ENCODE results near the gene DDX27. TPM values are rescaled to one million over a fixed set of nuclear protein-coding genes. Genes with fewer than 3 reads are reported as not detected.
A peak's percentile ranks its signal among the peaks of the same experiment; 100 is the strongest.

Gene DDX27
- total RNA-seq, 2 experiments from 2014 or later = 116 to 126 TPM

- Histone ChIP-seq H3K27ac (ENCODE audit: low read depth in 1 of 2, low read length in 2 of 2) (no peak overlapping the region), H3K9me3 (ENCODE audit: control insufficient read depth in 1 of 2, insufficient read depth in 1 of 2, low read length in 2 of 2) (no peaks in the 10 kb centered on the region), H3K4me3 (ENCODE audit: low read length) (no peak overlapping the region), H3K27me3 (ENCODE audit: control insufficient read depth in 1 of 2, insufficient read depth in 2 of 2, low read length in 2 of 2) (no peaks in the 10 kb centered on the region), H3K36me3 (ENCODE audit: insufficient read depth, low read length) (peaks cover 94% of the 10 kb centered on the region), H3K4me1 (ENCODE audit: insufficient read depth, low read length) (peaks cover 5% of the 10 kb centered on the region)
- H3K36me3 Mint-ChIP-seq (ENCODE audit: low read depth) = peaks cover 94% of the 10 kb centered on the region
- POLR2A ChIA-PET = interaction anchor here (0.9 kb wide), 1 partner anchor 18 kb away, joined by 3 read pairs; no protein-coding TSS in a partner anchor
- intact Hi-C loops (cut with DNase I, micrococcal nuclease) = no loop called here
- peaks cover 13% of the 10 kb centered on the region for H3K4me1 Mint-ChIP-seq (ENCODE audit: low read depth)
- DNase-seq = no peak
- no peaks in the 10 kb centered on the region for H3K9me3 Mint-ChIP-seq
- no peak overlapping the region for H3K4me3 Mint-ChIP-seq
- no peaks in the 10 kb centered on the region for H3K27me3 Mint-ChIP-seq
- no peak for ATAC-seq (ENCODE audit: poor library complexity)
- TF ChIP-seq CTCF (IDR thresholded peaks at IDR 0.05) = no peak
- CTCF ChIA-PET = no interaction called here
- no peak overlapping the region for H3K27ac Mint-ChIP-seq
Observed at GRCh38 chr20:49261173-49261572, 42.0 kb downstream of the DDX27 start.

- peaks cover 12% of the 10 kb centered on the region for H3K4me1 ChIP-seq (ENCODE audit: insufficient read depth, low read length)
- no peak overlapping the region for H3K27ac ChIP-seq (ENCODE audit: low read depth in 1 of 2, low read length in 2 of 2)
- POLR2A ChIA-PET = interaction anchor here (0.6 to 1.0 kb wide), 2 partner anchors 15 to 35 kb away, joined by 3 to 5 read pairs; partner anchors contain the start of gene ZNFX1
- Mint-ChIP-seq H3K36me3 (ENCODE audit: low read depth) (peaks cover 92% of the 10 kb centered on the region), H3K27me3 (no peaks in the 10 kb centered on the region), H3K4me3 (no peak overlapping the region), H3K4me1 (ENCODE audit: low read depth) (peaks cover 25% of the 10 kb centered on the region), H3K9me3 (no peaks in the 10 kb centered on the region), H3K27ac (no peak overlapping the region)
- TF ChIP-seq CTCF (IDR thresholded peaks at IDR 0.05) = no peak
- peaks cover 83% of the 10 kb centered on the region for H3K36me3 ChIP-seq (ENCODE audit: insufficient read depth, low read length)
- CTCF ChIA-PET = no interaction called here
- ATAC-seq (ENCODE audit: poor library complexity) = no peak
- H3K9me3 ChIP-seq (ENCODE audit: control insufficient read depth in 1 of 2, insufficient read depth in 1 of 2, low read length in 2 of 2) = no peaks in the 10 kb centered on the region
- intact Hi-C loops (cut with DNase I, micrococcal nuclease) = no loop called here
- no peak overlapping the region for H3K4me3 ChIP-seq (ENCODE audit: low read length)
- no peak for DNase-seq
- H3K27me3 ChIP-seq (ENCODE audit: control insufficient read depth in 1 of 2, insufficient read depth in 2 of 2, low read length in 2 of 2) = no peaks in the 10 kb centered on the region
Observed at GRCh38 chr20:49262444-49262843, 43.2 kb downstream of the DDX27 start.

GRCh38 chr20:49267327-49267726 is 48.1 kb downstream of the DDX27 start:
- intact Hi-C loops (cut with DNase I, micrococcal nuclease) = no loop called here

More at GRCh38 chr20:49267327-49267726, 48.1 kb downstream of the DDX27 start:
- ATAC-seq (ENCODE audit: poor library complexity) = peak; percentile 56
- Histone ChIP-seq H3K36me3 (ENCODE audit: insufficient read depth, low read length) (peaks cover 83% of the 10 kb centered on the region), H3K27me3 (ENCODE audit: control insufficient read depth in 1 of 2, insufficient read depth in 2 of 2, low read length in 2 of 2) (no peaks in the 10 kb centered on the region), H3K4me3 (ENCODE audit: low read length) (peak overlapping the region; percentile 24), H3K4me1 (ENCODE audit: insufficient read depth, low read length) (peaks cover 46% of the 10 kb centered on the region), H3K9me3 (ENCODE audit: control insufficient read depth in 1 of 2, insufficient read depth in 1 of 2, low read length in 2 of 2) (peaks cover 0 to 11% of the 10 kb centered on the region in 2 experiments), H3K27ac (ENCODE audit: low read depth in 1 of 2, low read length in 2 of 2) (peak overlapping the region in 1 of 2 donors; percentile 54)
- no peak for TF ChIP-seq CTCF (IDR thresholded peaks at IDR 0.05)
- peak in 3 of 14 experiments; percentile 34 to 65 (median 40) for DNase-seq
- CTCF ChIA-PET = interaction anchor here (0.6 to 0.7 kb wide), 2 partner anchors 139 to 1883 kb away, joined by 3 to 4 read pairs; no protein-coding TSS in a partner anchor
- H3K27me3 Mint-ChIP-seq = no peaks in the 10 kb centered on the region
- H3K4me3 Mint-ChIP-seq = peak overlapping the region; percentile 78
- peak overlapping the region; percentile 87 for H3K27ac Mint-ChIP-seq
- H3K4me1 Mint-ChIP-seq (ENCODE audit: low read depth) = peaks cover 72% of the 10 kb centered on the region
- H3K9me3 Mint-ChIP-seq = peaks cover 7% of the 10 kb centered on the region
- H3K36me3 Mint-ChIP-seq (ENCODE audit: low read depth) = peaks cover 96% of the 10 kb centered on the region
- POLR2A ChIA-PET = interaction anchor here (1.7 to 1.9 kb wide), 2 partner anchors 10 to 15 kb away, joined by 8 to 18 read pairs; partner anchors contain the start of gene ZNFX1
